ENCODE results near the gene OGDH.

GRCh38 chr7:44629829-44630522, 23.5 kb downstream of the OGDH start:
- TF ChIP-seq YY1 (IDR thresholded peaks at IDR 0.05; ENCODE audit: insufficient read depth, insufficient read length): no peak
- TF ChIP-seq ZNF274 (IDR thresholded peaks at IDR 0.05; ENCODE audit: low read depth, low read length): no peak

Data from NT2/D1 (cell line).